HG03039 (cell line): Measurements from ENCODE around the gene EME2.

Experiments
- ATAC-seq: cut with Tn5 transposase; IDR thresholded peaks from one replicate; pipeline ENCODE4 v1.9.1; 2021; ENCODE audit warnings: mild to moderate bottlenecking, moderate library complexity; ENCODE audit not compliant: unreplicated experiment

The EME2 gene

DNA sequence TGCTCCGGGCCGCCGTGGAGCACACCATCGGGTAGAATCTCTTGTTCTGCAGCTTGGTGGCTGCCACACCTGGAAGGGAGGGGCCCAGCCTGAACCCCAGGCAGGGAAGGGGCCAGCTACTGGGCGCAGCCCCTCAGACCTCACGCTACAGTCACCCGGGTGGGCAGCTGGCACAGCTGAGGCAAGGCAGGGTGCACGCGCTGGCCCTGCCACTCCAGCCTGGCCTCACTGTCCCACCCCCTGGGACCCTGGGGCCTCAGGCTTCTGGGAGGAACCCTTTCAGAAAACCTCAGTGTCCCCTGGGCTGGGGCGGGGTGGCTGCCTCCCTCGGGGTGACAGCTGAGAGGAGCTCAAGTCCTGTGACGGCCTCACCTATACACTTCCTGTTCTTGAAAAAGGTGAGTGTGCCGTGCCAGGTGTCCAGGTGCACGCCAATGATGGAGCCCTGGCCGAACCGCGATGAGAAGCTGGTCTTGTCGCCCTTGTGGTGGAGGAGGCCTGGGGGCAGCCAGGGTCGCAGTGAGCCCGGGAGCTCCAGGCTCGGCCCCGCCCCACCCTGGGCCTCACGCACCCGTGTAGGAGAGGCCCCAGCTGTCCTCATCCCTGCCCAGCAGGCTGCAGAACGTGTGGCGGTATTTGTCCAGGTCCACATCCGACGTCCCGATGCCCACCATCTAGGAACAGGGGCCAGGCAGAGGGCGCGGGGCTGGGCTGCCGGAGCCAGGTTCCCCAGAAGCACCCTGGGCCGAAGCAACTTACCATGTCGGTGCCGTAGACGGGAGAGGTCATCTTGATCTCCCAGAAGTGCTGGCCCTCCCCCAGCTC, 5.0 kb downstream of the EME2 start:
- no peak for ATAC-seq

DNA sequence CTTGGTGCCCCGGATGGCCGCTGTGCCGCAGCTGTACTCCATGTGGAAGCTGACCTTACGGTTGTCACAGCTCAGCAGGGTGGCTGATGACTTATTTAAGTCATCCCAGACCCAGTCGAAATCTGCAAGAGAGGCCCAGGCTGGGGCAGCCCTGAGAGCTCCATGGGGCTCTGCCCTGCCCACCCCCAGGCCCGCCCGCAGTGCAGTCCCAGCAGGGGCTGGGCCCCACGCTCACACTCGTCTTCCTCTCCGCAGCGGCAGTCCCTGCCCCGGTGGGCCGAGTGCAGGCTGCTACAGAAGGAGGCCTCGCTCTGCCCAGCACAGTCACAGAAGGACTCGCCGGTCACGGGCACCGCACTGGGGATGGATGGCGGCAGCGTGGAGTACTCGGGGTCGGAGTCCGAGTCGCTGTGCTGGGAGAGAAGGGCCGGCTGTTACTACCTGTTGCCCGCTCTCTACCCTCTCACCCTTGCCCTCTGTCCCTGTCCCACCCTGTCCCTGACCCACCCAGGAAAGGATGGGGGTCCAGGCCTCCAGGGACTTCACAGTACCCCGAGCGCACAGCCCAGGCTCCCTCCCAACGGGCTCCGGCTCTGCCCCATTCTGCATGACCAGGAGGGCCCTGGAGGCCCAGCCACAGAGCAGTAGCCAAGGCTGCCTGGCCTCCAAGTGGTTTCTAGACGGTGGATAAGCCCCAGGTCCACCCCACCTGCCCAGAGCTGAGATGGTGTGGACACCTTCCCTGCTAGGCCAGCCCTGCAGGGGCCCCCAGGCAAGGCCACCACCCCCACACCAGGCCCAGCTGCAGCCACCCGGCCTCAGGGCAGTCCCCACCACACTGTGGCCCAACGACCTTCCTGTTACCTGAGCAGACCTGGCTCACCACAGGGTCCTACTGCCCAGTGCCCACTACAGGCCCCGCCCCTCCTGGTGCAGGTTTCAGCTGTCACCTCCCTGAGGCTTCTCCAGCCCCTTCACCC, 5.9 kb downstream of the EME2 start:
- ATAC-seq, result no peak

DNA sequence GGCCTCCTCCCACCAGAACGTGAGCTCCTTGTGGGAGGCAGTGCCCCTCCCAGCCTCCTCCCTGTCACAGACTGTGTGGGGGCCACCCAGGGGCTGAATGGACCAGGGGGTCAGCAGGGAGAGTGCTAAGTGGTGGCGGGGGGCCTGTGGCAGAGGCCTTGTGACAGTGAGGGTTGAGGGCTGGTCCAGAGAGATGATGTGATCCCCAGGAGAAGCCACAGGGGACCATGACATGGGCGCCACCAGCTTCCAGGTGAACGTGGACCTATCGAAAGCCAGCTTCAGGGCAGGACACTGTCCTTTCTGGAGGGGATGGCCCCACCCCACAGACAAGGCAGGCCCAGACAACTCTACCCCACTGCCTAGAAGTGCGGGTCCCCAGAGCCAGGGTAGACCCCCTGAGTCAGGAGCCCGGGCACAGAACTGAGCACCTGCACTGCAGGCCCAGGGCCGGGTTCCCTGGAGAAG, 6.7 kb downstream of the EME2 start:
- ATAC-seq, result no peak

DNA sequence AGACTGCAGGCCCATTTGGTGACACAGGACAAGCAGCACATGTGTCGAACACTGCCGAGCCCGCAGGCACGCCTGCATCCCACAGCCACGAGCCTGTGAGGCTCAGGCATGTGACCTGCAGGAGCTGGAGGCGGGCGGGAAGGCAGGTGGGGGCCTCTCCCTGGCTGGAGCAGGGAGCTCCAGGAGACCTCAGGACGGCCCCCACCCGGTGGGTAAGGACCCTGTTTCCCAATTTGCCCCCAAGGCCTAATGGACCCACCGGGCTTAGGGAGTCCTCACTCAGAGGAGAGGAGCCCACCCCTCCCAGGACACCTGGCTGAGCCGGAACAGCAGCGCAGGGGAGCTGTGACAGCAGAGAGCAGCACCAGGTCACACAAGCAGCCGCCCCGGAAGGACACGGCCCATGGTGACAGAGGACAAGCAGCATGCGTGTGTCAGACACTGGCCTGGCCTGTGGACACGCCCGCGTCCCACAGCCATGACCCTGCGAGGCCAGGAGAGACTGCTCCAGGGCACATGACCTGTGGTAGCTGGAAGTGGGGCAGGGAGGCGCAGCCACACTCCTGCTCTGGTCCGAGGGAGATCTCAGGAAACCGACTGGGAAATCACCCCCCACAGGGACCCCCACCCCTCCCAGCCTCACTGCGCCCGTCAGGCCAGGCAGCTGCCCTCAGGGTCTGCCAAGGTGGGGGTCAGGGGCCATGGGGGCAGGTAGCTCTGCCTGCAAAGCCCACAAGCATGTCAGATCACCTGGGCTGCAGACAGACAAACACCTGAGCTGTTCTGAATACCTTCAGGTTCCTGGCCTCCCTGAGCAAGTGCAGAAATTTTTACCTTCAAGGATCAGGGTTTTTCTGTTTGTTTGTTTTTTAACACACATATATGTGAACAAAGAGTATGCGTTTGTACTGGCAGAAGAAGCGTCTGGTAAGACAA, 7.4 kb downstream of the EME2 start:
- ATAC-seq, result no peak

DNA sequence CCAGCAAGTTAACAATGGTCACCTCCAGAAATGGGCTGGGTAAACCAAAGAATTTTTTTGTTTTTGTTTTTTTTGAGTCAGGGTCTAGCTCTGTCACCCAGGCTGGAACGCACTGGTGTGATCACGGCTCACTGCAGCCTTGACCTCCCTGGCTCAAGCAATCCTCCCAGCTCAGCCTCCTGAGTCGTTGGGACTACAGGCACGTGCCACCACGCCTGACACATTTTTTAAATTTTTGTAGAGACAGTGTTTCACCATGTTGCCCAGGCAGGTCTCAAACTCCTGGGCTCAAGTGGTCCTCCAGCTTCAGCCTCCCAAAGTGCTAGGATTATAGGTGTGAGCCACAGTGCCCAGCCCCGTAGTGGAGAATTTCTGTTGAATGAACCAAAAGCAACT, 8.1 kb downstream of the EME2 start:
- ATAC-seq, result no peak

DNA sequence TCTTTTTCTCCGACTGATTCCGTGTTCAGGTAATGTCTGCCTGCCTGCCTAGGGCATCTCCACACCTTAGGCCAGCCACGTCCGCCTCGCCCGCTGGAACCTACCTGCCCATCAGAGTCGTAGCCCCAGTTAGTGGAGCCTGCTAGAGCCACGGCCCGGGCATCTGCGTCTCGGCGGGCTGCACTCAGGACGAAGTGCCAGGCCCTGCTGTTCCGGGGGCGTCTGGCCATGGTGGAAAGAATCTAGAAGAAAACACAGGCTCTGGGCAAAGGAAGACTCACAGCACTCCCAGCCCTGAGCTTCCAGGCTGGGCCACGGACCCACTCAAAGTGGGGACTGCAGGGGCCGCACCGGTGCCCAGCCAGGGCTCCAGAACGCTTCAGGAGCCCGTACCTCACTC, 8.6 kb downstream of the EME2 start:
- no peak for ATAC-seq

DNA sequence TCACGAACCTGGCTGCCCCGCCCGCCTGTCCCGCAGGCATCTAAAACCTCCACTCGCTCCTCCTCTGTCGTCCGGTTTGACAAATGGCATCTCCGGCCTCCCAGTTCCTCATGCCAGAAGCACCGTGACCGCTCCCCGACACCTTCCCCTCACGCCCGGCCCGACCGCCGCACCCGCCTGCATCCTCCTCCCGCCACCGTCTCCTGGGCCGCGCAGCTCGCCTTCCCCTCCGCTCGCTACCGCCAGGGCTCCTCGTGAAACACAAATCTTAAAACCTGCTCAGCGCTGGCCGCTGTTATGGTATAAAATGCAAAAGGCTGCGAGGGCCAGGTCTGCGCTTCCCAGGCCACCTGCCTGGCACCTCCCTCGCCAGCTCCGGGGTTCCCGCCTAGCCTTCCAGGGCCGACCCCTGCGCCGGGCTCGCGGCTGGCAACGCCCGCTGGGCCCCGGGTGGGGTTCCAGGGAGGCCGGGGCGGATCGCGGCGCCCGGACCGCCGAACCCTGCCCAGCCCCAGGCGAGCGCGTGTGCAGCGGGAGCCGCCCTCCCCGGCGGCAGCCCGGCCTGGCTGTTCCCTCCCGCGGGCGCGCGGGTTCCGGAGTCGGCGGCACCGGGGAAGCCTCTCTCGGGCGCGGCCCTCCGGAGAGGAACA, 9.3 kb downstream of the EME2 start:
- peak; percentile 6 for ATAC-seq

DNA sequence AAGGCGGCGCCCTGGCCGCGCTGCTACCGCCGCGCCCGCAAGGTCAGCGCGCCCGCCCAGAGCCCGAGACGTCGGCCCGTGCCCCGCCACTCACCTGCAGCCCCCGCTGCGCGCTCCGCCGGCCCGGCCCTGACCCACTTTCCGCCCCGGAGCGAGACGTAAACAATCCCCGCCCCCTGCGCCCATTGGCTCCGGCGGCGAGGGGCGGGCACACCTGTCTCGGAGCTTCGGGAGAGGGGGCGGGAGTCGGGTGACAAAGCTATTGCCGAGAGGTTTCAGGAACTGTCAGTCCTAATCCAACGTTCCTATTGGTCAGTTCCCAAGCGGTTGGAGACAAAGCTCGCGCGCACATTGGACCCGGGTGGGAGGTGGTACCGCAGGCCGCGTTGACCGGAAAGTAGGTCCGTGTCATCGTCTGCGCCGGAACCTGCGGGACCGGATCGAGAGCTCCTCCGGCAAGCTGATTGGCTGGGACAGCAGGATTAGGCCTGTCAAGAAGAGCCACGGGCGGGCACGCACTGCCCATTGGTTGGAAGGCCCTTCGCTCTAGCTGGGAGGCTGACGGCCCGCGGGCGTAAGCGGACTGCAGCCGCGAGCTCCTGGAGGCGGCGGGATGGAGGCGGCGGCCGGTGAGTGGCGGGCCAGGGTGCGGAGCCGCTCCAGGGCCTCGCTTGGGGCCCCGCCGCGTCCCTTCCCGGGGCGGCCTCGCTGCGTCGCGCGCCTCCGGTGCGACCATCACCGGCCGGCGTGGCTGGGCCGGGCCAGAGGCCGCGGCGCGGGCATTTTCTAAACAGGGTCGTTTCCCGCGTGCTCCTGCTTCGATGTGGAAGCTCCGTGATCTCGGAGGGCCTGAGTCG, 10.0 kb downstream of the EME2 start, which contains the start of the genes NUBP2 and SPSB3:
Gene NUBP2, plus strand, starts transcription at position 553 of the 857 bp plus-strand sequence. Its CDS starts 61 bp downstream, at position 614.
Gene SPSB3, minus strand, starts transcription at position 164 of the 857 bp plus-strand sequence. CDS start 1,088 bp downstream, outside the sequence.
- peak; percentile 74 for ATAC-seq

DNA sequence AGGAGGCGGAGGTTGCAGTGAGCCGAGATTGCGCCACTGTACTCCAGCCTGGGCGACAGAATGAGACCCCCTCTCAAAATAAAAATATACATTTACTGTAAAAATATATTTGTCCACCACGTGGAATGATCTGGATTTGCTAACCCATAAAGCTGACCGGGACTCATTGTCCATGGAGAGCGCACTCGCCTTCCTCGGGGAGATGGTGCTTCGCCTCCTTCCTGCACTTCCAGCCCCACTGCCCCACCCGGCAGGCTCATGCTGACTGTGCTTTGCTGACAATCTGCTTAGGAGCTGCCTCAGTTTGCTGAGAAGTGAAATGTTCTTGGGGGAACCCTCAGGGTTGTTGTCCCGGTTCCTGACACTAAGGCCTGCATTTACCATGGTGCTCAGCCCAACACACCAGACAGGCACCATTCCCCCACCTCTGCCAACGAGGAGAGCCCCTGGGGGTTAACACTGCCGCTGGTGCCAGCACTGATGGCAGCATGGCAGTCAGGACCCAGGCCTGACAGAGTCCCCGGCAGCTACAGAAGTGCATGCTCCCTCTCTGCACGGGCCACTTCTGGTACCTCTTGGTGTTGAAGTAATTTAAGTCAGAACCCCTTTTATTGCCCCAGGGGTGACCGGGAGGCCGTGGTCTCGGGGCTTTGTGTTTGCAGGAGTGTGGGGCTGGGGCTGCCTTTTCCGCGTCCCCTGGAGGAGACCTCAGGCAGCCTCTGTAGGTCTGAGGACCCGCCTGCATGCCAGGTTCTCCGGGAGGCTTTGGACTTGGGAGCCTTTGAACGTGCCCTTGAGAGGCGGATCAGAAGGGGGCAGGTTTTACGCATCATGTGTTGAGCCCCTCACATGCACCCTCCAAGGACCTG, 12.6 kb downstream of the EME2 start:
- no peak for ATAC-seq

DNA sequence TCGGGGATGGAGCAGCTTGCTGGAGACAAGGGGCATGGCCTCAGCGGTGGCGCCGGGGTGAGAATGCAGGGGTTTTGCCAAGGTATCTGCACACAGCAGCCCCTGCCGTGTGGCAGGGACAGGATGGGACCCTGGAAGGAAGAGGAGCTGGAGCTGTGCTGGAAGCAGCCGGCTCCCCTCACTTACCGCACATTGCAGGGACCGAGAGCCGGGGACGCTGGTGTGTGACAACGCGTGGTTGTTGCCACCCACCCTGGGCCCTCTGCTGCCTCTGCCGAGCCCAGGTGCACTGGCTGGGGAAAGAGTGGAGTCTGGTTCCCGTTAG, 13.2 kb downstream of the EME2 start:
- ATAC-seq, result no peak

DNA sequence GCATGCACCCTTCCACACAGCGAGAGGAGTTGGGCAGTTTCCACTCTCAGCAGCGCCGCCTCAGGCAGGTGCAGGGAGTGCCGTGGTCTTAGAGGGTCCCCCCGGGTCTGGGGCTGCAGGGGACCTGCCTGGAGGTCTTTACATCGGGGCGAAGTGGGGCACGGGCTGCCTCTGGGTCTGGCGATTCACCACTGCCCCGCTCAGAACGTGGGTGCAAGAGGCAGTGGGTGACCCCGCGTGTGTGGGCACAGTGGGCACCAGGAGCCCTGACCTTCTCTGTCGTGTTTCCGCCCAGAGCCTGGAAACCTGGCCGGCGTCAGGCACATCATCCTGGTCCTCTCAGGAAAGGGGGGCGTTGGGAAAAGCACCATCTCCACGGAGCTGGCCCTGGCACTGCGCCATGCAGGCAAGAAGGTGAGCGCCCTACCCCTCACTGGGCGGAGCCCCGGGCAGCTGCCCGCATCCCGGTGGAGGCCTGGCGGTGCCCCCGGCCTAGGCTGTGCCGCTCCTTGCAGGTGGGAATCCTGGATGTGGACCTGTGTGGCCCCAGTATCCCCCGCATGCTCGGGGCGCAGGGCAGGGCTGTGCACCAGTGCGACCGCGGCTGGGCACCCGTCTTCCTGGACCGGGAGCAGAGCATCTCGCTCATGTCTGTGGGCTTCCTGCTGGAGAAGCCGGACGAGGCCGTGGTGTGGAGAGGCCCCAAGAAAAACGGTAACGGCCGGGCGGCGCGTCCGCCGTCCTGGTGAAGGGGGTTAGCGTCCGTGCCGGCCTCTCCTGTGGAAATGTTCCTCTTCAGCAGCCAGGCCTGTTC, 13.8 kb downstream of the EME2 start:
- no peak for ATAC-seq

DNA sequence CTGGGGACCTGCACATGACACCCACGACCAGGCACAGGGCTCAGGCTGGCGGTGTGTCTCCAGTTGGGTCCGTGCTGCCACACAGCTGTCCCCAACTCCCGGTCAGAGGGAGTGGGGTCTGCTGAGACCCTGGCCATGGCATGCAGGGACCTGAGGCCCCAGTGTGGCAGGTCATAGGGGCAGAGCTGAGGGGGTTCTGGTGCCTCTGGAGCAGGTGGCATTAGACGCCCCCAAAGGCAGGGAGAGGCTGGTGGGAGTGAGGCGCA, 14.4 kb downstream of the EME2 start:
- no peak for ATAC-seq

DNA sequence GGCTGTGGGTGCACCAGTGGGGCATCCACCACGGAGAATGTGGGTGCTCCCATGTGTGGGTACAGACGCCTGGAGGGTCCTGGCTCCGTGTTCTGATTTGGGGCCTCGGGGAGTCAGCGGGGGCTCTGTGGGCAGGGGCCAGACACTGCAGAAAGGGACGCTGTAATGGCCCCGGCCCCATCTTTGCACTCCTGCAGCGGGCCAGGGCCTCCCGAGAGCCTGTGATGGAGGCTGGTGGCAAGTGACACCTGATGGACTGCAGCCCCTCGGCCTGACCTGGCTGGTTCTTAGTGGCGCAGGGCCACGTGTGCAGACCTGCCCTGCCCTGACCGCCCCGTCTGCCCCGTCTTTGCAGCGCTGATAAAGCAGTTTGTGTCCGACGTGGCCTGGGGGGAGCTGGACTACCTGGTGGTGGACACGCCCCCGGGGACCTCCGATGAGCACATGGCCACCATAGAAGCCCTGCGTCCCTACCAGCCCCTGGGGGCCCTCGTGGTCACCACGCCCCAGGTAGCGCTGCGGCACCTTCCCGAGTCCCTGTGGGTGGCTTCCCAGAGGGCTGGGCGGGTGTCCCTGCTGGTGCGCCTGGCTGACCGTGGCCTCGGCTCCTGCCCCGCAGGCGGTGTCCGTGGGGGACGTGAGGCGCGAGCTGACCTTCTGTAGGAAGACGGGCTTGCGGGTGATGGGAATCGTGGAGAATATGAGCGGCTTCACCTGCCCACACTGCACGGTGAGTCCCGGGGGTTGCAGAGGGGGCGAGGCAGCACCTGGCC, 14.9 kb downstream of the EME2 start:
- ATAC-seq, result no peak

DNA sequence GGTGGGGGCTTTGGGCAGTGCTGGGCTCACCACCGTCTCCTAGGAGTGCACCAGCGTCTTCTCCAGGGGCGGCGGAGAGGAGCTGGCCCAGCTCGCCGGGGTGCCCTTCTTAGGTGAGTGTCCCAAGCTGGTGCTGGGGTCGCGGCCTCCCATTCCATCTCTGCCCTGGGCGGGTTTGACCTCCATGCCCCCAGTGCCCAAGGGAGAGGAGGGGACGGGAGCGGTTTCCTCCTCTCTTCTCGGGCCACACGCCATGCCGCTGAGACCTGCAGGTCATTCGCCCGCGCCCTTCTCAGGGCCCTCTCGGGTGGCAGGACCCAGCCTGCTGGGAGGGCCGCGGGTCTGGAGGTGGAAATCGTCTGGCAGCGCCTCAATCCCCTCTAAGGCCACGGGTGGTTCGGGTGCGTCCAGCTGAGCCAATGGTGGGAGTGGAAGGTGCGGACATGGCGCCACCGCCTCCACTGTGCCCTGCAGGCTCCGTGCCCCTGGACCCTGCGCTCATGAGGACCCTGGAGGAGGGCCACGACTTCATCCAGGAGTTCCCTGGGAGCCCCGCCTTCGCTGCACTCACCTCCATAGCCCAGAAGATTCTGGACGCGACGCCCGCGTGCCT, 15.6 kb downstream of the EME2 start:
- ATAC-seq, result no peak

DNA sequence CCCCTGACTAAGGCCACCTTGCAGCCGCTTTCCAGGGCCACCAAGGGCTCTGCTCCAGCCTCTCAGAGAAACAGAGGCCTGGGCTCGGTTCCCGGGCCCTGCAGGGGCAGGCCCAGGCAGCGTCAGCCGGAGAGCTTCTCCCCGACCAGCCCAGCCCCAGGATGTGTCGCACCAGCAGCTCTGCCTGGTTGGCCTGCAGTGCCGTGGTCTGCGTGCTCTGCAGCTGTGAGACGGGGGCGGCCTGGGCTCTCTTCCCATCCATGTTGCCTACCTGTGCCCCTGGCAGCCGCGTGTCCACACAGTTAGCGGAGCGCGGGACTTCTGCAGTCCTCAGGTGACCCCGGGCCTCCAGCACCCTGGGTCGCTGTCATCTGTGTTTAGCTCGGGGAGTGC, 16.1 kb downstream of the EME2 start:
- ATAC-seq, result no peak

DNA sequence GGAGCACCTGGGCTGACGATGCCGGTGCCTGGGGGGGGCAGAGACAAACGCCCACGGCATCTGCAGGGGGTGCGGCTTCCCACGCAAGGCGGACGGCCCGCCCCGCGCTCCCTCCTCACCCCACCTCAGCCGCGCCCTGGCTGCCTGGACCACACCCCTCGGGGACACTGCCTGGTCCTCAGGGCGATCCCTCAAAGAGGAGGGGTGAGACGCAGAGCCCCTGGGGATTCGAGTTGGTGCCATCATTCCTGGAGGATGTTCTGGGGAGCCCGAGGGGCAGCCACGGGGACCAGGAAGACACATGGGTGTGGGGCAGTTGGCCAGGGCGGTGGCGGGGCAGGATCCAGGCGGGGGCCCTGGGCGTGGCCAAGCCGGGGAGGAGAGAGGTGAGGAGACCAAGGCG, 17.0 kb downstream of the EME2 start:
- ATAC-seq, result no peak

DNA sequence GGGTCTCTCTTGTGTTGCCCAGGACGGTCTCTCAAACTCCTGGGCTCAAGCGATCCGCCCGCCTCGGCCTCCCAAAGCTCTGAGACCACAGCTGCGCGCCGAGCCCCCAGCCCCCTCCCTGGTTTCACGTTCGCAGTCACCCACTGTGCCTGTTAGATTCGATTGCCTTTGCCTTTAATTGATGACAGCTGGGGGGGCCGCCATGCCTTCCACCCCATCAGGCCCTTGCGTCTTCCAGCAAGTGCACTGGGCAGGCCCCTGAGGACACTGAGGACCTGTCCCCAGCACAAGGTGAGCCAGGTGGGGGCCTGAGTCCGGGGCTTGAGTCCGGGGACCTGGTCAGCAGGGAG, 17.6 kb downstream of the EME2 start:
- no peak for ATAC-seq
